NCI-H2196 treated with DMSO at 0.1 percent for 48 hours (cell line): ENCODE data around the gene RIMBP2.

ENCODE experiments used
- DNase-seq: peaks from one replicate; lab custom pipeline; 2025; ENCODE audit not compliant: unreplicated experiment; lab: John Stamatoyannopoulos, UW

The RIMBP2 gene

DNA sequence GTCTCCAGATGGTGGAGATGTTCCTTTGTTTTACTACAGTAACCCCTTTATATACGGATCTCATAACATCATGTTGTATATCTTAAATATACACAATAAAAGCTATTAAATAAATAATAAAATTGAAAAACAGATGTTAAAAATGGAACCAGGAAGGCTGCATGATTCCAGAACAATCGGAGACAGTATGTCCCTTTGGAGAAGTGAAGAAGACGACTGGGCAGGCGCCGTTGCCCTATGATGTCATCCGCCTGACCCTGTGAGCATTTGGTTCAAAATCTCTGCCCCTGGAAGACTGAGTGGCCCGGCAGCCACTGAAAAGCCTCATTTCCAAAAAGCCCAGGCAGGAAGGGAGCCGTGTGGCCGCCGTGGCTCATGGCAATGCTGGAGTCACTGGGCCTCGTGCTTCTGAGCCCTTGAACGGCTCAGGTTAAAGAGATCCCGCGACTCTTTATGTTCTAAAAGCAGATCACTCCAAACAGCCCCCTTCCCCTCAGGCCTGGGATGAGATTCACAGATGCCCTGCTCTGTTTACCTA, 30.8 kb downstream of the RIMBP2 start:
- no peak for DNase-seq

DNA sequence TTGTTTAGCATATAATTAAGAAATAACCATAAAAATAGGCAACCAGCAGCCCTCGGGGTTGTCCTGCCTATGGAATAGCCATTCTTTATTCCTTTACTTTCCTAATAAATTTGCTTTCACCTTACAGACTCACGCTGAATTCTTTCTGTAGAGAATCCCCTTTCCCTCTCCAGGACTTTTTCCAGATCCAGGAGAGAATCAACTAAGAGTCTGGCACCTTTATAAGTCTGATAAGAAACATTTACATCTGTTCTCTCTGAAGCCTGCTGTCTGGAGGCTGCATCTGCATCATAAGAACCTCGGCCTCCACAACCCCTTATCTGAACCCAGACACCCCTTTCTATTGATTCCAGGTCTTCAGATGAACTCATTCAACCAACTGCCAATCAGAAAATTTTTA, 32.3 kb downstream of the RIMBP2 start:
- DNase-seq, result no peak

DNA sequence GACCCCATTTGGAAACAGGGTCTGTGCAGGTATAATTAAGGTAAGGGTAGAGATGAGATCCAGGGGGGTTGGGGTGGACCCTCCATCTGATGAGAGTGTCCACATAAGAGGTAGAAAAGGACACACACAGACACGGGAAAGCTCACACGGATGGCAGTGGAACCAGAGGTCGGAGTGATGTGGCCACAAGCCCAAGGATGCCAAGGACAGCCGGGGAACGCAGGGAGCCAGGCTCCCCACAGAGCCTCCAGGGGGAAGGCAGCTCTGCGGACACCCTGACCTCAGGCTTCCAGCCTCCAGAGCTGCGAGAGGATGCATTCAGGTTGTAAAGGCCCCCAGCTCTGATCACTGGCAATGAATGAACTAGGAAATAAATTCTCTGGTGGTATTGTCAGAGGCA, 33.0 kb downstream of the RIMBP2 start:
- DNase-seq, result no peak

DNA sequence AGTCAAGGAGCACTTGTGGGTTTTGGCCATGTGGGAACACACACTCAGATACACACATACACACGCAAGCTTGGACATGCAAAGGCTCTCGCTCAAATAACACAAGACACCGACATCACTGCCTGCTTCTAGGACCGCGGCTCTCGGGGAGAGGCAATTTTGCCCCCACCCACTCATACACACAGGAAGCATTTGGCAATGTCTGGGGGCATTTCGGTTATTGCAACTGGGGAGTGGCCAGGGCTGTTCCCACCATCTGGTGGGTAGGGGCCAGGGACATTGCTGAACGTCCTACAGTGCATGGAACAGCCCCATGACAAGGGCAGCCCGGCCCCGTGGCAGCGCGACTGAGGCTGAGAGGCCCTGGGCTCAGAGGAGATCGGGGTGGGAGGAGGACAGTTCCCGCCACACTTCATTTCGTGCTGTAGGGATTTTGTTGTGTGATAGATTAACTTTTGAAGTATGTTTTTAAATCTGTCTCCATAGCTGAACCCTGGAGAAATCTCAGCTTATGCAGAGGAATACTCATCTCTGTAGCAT, 35.6 kb downstream of the RIMBP2 start:
- DNase-seq, result no peak

DNA sequence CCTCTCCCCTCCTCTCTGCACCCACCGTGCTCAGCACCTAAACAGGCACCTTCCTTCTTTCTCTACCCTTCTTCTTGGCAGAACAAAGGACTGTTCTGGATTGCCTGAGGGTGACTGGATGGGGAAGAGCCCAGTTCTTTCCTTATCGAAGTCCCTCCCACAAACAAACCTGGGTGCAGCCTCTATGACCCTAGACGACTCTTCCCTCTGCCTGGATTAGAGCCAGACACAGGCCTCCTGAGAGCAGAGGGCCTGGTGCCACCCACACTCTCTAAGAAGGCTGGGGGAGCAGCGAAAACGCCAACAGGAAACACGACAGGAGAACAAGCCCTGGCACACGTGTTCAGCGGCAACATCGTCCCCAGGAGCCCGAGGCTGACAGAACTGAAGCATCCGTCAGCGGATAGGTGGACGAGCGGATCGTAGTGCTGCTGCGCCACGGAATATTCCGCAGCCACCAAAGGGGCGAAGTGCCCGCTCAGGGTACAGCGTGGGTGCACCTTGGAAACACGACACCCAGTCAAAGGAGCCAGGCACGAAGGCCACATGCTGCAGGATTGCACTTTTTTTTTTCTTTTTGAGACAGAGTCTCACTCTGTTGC, 38.0 kb downstream of the RIMBP2 start:
- DNase-seq, result no peak

DNA sequence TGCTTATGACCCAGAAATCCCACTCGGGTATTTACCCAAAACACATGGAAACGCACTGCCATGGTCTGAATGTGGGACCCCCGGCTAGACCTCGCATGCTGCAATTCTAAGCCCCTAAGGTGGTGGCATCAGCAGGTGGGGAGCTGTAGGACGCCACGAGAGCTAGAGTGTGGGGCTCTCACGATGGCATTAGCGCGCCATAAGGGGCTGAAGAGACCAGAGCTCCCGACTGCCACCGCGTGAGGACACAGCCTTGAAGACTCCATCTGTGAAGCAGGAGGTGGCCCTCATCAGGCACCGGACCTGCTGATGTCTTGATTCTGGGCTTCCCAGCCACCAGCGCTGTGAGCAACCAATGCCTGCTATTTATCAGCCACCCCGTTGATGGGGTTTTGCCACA, 40.3 kb downstream of the RIMBP2 start:
- DNase-seq, result no peak

DNA sequence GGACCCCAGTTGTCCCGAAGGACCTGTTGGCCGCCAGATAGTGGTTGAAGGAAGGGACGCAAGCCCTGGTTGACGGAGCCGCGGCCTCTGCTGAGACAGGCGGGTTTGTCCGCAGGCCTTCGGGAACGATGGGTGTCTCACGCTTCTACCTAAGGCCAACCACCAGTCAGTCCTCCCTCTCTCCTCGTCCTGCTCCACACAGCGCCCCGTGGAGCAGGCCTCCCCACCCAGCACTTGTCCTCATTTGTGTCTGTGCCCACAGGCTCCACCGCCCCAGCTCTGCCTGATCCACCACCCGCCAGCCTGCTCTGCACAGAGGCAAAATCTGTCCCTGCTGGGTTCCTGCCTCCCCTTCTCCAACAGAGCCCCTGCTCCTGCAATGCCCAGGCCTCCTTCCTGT, 41.0 kb downstream of the RIMBP2 start:
- no peak for DNase-seq

DNA sequence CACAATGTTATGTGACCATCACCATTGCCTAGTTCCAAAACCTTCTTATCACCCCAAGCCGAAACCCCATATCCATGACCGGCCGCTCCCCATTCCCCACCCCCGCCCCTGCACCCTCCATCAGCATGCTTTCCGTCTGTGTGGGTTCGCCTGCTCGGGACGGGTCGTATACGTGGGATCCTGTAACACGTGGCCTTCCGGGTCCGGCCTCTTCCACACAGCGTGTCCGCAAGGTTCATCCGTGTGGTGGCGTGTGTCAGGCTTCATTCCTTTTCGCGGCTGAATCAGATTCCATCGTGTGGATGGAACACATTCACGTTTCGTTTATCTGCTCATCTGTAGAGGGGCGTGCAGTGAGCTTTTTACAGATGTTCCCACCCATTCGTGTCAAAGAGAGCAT, 41.4 kb downstream of the RIMBP2 start:
- DNase-seq, result no peak

DNA sequence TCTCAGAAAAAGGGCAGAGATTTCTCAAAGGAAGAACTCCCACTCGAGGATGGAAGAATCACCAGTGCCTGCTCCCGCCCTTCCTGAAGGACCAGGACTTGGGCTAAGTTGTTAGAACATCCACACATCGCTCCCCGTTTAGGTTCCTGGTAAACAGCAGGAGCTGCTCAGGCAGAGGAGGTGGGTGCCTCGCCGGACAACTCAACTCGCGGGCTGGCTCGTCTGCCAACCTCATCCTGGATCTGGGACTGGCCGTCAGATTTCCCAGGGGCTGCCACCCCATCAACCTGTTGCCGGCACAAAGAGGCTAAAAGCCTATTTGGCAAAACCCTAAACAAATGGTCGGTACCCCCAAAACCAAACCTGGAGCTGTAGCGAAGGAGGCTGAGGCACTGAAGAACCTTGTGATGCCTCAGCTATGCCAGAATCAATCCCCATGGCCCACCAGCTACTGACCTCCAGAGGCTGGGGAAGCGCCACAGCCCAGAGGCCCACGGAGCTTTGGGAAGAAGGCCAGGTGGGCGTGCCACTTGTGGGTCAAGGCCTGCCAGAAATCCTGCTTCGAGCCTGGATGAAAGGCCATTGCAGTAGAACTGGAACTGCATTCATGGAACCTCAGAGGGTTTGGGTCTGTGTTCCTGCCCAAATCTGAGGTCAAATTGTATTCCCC, 42.9 kb downstream of the RIMBP2 start:
- no peak for DNase-seq

DNA sequence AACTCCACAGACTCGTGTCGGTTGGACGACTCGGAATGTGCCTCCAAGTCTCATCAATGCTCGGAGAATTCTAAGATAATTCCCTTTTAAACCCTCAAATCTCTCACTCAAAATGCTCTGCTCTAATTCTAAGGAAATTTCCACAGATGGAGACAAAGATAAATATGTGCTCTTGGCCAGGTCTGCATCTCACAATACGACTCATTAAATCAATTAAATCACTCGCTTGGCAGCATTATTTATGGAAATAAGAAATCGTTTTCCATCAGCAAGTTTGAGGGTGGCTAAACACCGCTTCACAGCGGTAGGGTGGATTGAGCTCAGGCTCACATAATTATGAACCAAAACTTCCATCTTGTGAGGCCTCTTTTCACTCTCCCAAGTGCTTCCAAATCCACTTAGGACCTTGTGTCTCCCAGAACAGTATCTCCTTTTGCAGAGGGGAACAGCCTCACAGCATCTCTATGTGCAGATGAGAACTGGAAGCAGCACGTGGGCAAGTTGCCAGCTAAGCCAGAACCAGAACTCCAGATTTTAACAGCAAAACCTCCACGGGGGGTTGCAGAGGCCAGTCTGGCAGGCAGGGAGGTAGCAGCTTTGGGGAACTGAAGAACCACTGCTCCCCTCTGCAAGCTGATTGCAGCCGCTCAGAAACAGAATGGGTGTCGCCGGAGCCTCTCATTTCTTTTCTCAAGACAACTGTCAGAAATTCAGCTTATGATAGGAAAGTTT, 43.8 kb downstream of the RIMBP2 start:
- no peak for DNase-seq

DNA sequence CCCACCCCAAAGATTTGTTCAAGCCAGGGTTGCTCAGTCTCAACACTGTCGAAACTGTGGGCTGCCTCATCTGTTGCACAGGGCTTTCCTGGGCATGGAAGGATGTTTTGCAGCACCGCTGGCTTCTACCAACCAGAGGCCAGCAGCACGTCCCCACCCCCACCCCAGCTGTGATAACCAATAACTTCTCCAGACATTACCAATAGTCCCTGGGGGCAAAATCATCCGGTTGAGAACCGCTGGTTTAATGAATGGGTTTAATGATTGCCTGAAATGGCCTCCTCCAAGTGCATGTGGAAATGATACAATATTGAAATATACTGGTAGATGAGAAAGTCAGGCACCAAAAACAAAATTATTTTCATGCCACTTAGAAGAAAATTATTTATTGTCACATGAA, 44.5 kb downstream of the RIMBP2 start:
- no peak for DNase-seq

DNA sequence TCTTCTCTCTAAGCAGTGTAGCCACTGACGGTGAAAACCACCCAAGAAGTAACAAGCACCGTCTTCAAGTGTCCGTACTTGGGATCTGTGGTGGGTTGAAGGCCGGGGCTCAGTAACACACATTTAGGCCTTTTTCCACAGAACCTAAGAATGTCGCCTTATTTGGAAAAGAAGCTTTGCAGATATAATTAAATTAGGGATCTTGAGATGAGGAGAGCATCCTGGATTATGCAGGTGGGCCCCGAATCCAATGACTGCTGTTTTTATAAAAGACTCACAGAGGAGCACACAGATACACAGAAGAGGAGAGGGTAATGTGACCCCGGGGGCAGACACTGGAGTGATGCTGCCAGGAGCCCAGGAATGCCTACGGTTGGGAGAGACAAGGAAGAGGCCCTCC, 46.3 kb downstream of the RIMBP2 start:
- no peak for DNase-seq

DNA sequence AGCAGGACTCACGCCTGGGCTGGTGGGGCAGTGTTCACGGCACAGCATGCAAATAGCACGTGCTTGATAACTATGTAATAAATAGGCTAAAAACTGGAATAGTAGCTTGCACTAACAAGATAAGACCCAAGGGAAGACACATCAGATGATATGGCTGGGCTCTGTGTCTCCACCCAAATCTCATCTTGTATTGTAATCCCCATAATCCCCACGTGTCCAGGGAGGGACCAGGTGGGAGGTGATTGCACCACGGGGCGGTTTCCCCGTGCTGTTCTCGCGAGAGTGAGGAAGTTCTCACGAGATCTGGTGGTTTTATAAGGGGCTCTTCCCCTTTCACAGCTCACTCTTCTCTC, 46.9 kb downstream of the RIMBP2 start:
- no peak for DNase-seq

DNA sequence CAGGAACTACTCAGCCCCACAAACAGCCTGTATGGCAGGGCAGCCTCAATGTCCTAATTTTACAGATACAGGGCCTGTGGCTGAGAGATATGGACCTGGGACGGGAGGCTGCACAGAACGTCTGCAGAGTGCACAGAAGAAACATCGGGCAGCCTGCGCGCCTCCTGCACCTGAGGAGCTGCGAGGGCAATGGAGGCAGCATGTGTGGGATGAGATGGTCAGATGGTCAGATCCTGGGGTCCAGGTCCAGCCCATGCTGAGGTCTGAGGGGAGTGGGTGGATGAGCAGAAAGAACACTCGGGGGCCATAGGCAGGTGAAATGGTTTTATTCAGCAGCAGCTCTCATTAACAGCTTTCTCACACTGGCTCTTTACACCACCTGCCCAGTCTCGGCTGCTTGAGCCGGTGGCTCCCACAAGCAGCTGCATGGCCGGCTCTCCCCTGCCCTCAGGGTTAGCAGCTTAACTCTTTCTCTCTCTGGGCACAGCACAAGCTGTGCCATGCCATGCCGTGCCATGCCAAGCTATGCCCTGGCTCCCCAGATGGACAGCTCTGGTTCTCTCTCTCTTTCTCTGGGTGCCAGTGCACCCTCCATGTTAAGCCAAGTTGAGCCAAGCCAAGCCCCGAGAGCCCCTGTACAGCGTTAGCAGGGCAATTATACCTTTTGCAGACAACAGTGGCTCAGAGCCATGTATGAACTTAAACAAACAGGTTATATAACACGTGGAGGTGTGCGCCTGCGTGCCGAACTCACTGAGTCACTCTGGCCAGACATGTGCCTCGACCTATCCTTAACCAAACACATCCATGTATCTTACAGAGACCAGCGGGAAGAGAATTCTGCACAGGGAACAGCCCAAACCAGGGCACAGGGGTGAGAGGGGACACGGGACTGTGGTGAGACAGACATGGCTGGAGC, 47.6 kb downstream of the RIMBP2 start:
- DNase-seq, result no peak

DNA sequence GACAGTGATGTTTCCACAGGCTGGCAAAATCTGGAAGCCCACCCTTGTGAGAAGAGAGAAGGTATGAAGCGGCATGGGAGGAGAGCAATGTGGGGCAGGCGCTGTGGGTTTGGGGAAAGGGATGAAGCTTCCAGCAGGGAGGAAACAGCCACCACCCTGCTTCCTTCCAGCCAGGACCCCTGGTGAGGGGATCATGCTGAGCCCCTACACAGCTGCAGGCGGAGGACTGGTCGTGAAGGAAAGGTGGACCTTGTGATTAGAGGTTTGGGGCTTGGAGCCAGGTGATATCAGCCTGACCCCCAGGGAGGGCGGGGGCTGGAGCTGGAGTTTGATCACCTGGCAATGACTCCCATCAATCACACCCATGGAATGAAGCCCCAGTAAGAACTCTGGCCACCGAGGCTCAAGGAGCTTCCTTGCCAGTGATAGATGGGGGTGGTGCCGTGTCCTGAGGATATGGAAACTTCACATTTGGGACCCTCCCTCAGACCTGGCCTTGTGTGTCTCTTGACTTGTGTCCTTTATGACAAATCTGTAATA, 48.6 kb downstream of the RIMBP2 start:
- DNase-seq, result no peak

DNA sequence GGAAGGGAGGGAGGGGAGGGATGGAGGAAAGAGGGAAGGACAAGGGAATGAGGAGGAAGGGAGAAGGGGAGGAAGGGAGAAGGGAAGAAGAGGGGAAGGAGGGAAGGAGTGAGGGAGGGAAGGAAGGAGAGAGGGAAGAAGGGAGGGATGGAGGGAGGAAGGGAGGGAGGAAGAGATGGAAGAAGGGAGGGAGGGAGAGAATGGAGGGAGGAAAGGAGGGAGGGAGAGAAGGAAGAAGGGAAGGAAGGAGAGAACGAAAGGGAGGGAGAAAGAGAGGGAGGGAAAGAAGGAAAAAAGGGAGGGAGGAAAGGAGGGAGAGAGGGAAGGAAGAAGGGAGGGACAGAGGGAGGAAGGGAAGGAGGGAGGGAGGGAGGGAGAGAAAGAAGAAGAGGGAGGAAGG, 49.5 kb downstream of the RIMBP2 start:
- no peak for DNase-seq

DNA sequence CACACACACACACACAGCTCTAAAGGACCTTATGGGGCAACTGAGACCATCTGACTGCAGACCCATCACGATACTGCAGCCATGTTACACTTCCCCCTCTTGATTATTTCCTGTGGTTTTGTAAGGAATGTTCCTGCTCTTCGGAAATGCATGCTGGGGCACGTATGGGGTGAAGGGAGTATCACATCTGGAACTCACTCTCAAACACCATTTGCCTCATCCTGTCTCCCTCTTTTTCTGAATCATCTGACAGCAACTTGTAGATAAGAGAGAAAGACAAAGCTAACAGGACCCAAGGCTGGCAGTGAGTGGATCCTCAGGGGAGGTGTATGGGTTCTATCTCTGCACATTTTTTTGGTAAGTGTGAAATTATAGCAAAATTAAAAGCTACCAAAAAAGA, 50.3 kb downstream of the RIMBP2 start:
- DNase-seq, result no peak

DNA sequence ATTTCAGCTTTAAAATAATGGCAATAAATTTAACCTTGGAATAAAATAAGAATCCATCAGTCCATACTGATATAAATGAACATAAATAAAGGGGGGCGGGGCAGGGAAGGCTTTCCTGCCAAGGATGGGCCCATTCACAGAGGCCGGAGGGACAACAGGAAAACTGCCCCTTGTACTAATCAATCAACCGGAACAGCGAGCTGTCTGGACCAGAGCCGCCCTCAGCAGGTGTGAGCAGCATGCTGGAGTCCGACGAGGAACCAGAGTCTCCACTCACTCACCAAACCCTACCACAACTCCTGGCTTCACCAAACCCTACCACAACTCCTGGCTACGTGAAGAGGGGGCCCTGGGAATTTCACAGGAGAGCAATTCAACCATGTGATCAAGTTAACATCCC, 51.3 kb downstream of the RIMBP2 start:
- no peak for DNase-seq

DNA sequence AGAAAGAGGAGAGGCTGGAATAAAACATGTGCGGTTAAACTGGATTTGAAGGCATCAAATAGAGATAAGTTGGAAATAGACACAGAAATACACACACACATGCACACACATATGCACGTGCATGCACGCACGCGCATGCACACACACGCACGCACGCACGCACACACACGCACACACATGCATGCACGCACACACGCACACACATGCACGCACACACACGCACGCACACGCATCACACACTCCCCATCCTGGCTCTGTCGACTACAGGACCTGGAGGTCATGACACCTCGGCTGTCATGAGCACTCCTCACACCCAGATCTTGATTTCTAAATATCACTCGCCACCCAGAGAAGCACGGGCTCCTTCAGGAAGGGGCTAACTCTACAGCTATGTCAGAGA, 51.8 kb downstream of the RIMBP2 start:
- no peak for DNase-seq

DNA sequence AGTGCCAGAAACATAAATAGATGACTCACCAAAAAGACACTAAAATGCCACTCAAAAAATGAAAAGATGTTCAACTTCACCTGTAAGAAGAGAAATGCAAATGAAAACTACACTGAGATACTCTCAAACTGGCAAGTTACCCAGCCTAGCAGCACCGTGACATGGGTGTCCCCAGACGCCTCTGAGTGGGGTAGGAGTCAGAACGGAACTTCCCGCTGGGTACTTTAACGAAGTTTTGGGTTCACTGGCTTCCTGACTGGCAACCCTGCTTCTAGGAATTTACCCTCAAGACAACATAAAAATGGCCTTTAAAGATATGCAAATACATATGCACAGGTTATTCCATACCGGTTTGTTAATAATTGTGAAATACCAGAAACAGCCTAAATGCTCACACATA, 52.6 kb downstream of the RIMBP2 start:
- no peak for DNase-seq
